SH-SY5Y (cell line): Measurements from ENCODE around the gene IL6R.

Experiments used
- GATA2 ChIP-seq: IDR thresholded peaks from 2 replicates; pipeline ENCODE4 v1.6.1; 2011; ENCODE audit warnings: mild to moderate bottlenecking, low read depth, low read length
- GATA3 ChIP-seq: IDR thresholded peaks from 2 replicates; pipeline ENCODE4 v1.6.1; 2011; ENCODE audit warnings: low read depth, mild to moderate bottlenecking, low read length, moderate library complexity

GRCh38 chr1:154466921-154467417 lies 61.8 kb downstream of the IL6R start:
- TF ChIP-seq GATA2 (no peak), GATA3 (no peak)
